ENCODE measurements around the gene NCBP2L.

The NCBP2L gene

GRCh38 chrX:107818900-107819521 is 41.5 kb downstream of the NCBP2L start:
- no peak for DNase-seq

GRCh38 chrX:107823042-107823441 is 45.5 kb downstream of the NCBP2L start:
- DNase-seq = no peak

- DNase-seq = no peak
Observed at GRCh38 chrX:107823456-107823855, 45.9 kb downstream of the NCBP2L start.

DNA sequence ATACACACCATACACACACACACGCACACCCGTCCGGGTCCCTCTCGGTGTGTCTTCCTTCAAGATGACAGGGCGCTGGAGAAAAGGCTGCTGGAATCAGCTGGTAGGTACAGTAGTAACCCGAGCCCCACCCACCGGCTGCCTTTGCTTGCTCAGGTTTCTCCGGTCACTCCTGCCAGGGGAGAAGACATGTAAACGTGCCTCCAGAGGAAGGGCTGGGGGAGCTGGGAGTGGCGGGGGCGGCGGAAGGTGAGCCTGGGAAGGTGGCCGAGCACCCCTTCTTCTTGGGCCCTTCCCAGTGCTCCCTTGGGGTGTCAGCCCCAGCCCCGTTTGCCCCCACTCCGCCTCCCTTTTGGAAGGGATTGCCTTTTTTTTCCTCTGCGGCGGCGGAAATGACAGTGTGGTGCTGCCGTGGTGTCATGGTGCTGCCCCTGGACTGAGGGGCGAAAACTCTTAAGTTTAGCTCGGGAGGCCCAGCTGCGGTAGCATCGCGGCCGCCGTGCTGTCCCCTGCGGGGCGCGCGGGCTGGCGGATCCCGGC is 48.2 kb downstream of the NCBP2L start, which contains the start of gene MID2:
Gene MID2, plus strand, starts transcription at position 169 of the 540 bp plus-strand sequence. CDS start 561 bp downstream, outside the sequence.
- DNase-seq = no peak

DNA sequence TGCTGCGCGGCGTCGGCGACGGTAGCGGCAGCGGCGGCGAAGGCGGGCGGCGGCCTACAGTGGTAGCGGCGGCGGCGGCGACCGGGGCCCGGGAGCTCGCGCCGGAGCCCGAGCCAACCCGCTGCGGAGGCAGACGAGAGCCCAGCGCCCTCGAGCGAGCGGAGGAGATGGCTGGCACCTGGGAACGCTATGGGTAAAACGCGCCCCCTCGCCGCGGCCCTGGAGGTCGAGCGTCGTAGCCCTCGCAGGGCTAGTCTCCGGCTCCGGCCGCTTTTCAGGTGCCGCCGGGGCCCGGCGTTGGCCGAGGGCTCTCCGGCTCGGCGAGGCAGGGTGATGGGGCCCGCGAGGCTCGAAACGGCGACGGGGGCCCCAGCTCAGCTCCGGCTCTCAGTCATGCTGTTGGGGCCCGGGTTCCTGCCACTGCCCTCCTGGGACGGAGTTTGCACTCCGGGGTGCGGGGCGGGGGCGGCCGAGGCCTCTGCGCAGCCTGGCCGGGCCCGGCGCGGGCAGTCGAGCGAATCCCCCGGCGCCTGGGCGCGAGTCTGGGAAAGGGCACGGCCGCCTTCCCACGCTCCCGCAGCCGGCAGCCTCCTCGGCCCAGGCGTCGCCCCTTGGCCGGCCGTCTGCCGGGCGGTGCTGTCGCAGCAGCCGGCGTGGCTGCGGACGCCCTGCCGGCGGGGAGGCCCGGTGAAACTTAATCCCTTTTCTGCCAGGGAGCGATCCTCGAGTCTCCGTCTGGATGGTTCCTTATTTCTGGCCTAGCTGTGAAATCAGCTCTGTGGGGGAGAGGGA is 48.9 kb downstream of the NCBP2L start:
- peak; percentile 1 for DNase-seq

- DNase-seq = no peak
Observed at GRCh38 chrX:107827030-107827831, 49.7 kb downstream of the NCBP2L start.

DNA sequence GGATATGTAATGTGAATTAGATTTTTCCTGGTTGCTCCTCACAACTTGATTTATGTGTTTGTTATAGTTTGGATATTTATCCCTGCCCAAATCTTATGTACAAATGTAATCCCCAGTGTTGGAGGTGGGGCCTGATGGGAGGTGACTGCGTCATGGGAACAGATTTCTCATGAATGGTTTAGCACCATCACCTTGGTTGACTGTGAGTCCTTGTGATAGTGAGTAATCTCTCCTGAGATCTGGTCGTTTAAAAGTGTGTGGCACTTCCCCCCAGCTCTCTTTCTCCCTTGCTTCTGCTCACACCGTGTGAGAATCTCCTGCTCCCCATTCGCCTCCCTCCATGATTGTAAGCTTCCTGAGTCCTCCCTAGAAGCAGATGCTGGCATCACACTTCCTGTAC is 50.3 kb downstream of the NCBP2L start:
- DNase-seq = no peak

- DNase-seq = no peak
Observed at GRCh38 chrX:107829878-107830277, 52.3 kb downstream of the NCBP2L start.

DNA sequence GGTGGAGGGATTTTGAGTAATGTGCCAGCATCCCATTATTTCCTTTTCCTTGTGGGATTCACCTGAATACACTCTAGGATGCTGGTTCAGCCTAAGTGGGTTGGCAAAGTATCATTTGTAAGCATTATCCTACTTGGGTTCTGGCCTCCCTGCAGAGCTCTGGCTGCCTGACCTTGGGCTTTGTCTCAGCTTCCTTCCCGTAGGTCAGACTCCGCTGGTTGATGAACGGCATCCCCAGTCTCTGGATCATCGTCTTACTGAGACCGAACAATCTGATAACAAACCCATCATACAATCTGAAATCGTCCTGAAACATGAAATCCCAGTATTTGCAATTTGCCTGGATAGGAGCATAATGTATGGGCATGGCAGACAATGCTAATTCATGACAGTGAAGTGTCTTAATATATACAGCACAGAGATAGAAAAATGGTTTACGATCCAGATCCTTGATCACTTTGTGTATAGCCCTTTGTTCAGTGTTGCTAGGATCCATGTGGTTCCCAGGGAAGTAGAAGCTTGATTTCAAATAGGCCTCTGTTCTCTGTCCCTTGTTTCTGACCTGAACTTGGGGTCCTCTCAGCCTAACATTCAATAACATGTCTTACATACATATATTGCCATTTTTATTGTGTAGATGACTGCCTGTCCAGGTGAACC is 53.7 kb downstream of the NCBP2L start:
- no peak for DNase-seq

DNA sequence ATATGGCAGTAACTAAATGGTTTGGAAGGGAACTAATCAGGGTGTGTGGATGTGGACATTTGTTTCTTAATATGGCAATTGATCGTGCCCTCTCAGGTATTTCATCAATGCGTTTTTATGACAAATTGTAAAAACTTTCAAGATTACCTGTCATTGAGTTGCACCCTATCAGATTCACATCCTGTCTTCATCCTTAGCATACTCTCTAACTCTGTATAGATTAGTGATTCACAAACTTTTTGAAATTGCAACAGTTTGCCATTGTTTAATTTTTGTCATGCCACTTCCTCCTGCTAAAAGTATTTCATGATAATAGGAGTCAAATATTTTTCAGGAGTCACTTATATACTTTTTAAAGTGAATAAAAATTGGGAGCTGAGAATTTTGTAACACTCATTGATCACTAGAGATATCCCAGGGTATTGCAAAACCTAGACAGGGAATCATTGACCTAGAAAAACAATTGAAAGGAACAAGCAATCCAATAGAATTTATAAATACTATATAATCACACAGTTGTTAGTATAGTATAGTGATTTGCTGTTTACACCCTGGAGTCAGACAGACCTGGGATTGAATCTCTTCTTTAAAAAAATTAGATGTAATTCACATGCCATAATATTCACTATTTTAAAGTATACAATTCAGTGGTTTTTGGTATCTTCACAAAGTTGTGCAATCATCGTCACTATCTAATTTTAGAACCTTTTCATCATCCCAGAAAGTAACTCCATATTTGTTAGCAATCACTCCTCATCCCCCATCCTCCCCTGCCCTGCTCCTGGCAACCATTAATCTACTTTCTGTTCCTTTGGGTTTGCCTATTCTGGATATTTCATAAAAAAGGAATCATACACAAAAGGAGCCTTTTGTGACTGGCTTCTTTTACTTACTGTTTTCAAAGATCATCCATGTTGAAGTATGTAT is 57.0 kb downstream of the NCBP2L start:
- DNase-seq = no peak

DNA sequence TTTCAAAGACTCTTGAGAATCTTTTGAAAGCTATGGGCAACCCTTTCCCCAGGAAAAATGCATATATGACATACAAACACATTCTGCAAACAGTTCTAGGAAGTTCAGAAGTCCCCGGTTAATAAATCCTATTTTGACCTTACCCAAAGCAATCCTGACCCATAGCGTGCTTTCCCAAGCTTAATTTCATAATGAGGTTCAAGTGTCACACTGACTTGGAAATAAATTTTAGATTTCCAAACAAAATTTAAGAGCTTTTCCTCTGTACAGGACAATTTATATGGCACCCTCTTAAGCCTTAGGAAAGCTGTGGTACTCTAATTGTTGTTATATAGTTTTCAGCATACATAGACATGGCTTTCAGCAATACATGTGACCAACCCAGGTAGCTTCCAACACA is 59.4 kb downstream of the NCBP2L start:
- DNase-seq = no peak

DNA sequence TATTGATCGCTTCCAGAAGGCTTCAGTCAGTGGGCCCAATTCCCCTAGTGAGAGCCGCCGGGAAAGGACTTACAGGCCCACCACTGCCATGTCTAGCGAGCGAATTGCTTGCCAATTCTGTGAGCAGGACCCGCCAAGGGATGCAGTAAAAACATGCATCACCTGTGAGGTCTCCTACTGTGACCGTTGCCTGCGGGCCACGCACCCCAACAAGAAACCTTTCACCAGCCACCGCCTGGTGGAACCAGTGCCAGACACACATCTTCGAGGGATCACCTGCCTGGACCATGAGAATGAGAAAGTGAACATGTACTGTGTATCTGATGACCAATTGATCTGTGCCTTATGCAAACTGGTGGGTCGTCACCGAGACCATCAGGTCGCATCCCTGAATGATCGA is 63.4 kb downstream of the NCBP2L start:
- no peak for DNase-seq

- no peak for DNase-seq
Observed at GRCh38 chrX:107842715-107843400, 65.3 kb downstream of the NCBP2L start.

Measured in hematopoietic multipotent progenitor cell treated with erythropoietin and hydrocortisone succinate and interleukin-3 and kit ligand, for 8 days (in vitro differentiated cells).